Measurements from ENCODE around the gene PTPRM.

PTPRM gene

GRCh38 chr18:7817575-7818230 is 250.6 kb downstream of the PTPRM start:
- H3K4me3 ChIP-seq (ENCODE audit: low read depth, low read length): no peak overlapping the region
- no peak for DNase-seq (ENCODE audit: low read depth)

GRCh38 chr18:7821784-7822183 is 254.7 kb downstream of the PTPRM start:
- H3K4me3 ChIP-seq (ENCODE audit: low read depth, low read length): no peak overlapping the region
- DNase-seq (ENCODE audit: low read depth): no peak

GRCh38 chr18:7822435-7823331 is 255.6 kb downstream of the PTPRM start:
- DNase-seq (ENCODE audit: low read depth): no peak
- H3K4me3 ChIP-seq (ENCODE audit: low read depth, low read length): no peak overlapping the region

GRCh38 chr18:7824970-7825369 is 257.9 kb downstream of the PTPRM start:
- no peak overlapping the region for H3K4me3 ChIP-seq (ENCODE audit: low read depth, low read length)

GRCh38 chr18:7830468-7830867 is 263.4 kb downstream of the PTPRM start:
- no peak overlapping the region for H3K4me3 ChIP-seq (ENCODE audit: low read depth, low read length)
- DNase-seq (ENCODE audit: low read depth): no peak

More at GRCh38 chr18:7824970-7825369, 257.9 kb downstream of the PTPRM start:
- DNase-seq (ENCODE audit: low read depth): no peak

GRCh38 chr18:7839548-7839947 is 272.4 kb downstream of the PTPRM start:
- DNase-seq (ENCODE audit: low read depth): no peak
- no peak overlapping the region for H3K4me3 ChIP-seq (ENCODE audit: low read depth, low read length)

GRCh38 chr18:7840411-7840810 is 273.3 kb downstream of the PTPRM start:
- no peak overlapping the region for H3K4me3 ChIP-seq (ENCODE audit: low read depth, low read length)
- DNase-seq (ENCODE audit: low read depth): no peak

- DNase-seq (ENCODE audit: low read depth): no peak
Observed at GRCh38 chr18:7844017-7844416, 276.9 kb downstream of the PTPRM start.

GRCh38 chr18:7844418-7844817 is 277.3 kb downstream of the PTPRM start:
- DNase-seq (ENCODE audit: low read depth): no peak
- H3K4me3 ChIP-seq (ENCODE audit: low read depth, low read length): no peak overlapping the region

More at GRCh38 chr18:7844017-7844416, 276.9 kb downstream of the PTPRM start:
- no peak overlapping the region for H3K4me3 ChIP-seq (ENCODE audit: low read depth, low read length)

- DNase-seq (ENCODE audit: low read depth): no peak
- H3K4me3 ChIP-seq (ENCODE audit: low read depth, low read length): no peak overlapping the region
Observed at GRCh38 chr18:7846335-7846734, 279.2 kb downstream of the PTPRM start.

GRCh38 chr18:7847357-7848053 is 280.4 kb downstream of the PTPRM start:
- H3K4me3 ChIP-seq (ENCODE audit: low read depth, low read length): no peak overlapping the region
- no peak for DNase-seq (ENCODE audit: low read depth)

GRCh38 chr18:7848054-7848412 is 280.9 kb downstream of the PTPRM start:
- DNase-seq (ENCODE audit: low read depth): no peak
- no peak overlapping the region for H3K4me3 ChIP-seq (ENCODE audit: low read depth, low read length)

- no peak for DNase-seq (ENCODE audit: low read depth)
Observed at GRCh38 chr18:7850446-7850845, 283.3 kb downstream of the PTPRM start.

GRCh38 chr18:7855028-7855427 is 287.9 kb downstream of the PTPRM start:
- H3K4me3 ChIP-seq (ENCODE audit: low read depth, low read length): no peak overlapping the region
- DNase-seq (ENCODE audit: low read depth): no peak

More at GRCh38 chr18:7850446-7850845, 283.3 kb downstream of the PTPRM start:
- H3K4me3 ChIP-seq (ENCODE audit: low read depth, low read length): no peak overlapping the region

GRCh38 chr18:7855671-7856070 is 288.6 kb downstream of the PTPRM start:
- H3K4me3 ChIP-seq (ENCODE audit: low read depth, low read length): no peak overlapping the region

GRCh38 chr18:7856116-7856515 is 289.0 kb downstream of the PTPRM start:
- DNase-seq (ENCODE audit: low read depth): no peak
- H3K4me3 ChIP-seq (ENCODE audit: low read depth, low read length): no peak overlapping the region

More at GRCh38 chr18:7855671-7856070, 288.6 kb downstream of the PTPRM start:
- no peak for DNase-seq (ENCODE audit: low read depth)

- H3K4me3 ChIP-seq (ENCODE audit: low read depth, low read length): no peak overlapping the region
- DNase-seq (ENCODE audit: low read depth): no peak
Observed at GRCh38 chr18:7856733-7857132, 289.6 kb downstream of the PTPRM start.

GRCh38 chr18:7857562-7857961 is 290.4 kb downstream of the PTPRM start:
- no peak overlapping the region for H3K4me3 ChIP-seq (ENCODE audit: low read depth, low read length)
- no peak for DNase-seq (ENCODE audit: low read depth)

GRCh38 chr18:7859122-7859521 is 292.0 kb downstream of the PTPRM start:
- H3K4me3 ChIP-seq (ENCODE audit: low read depth, low read length): no peak overlapping the region
- DNase-seq (ENCODE audit: low read depth): no peak

GRCh38 chr18:7870266-7870665 is 303.1 kb downstream of the PTPRM start:
- DNase-seq (ENCODE audit: low read depth): no peak
- H3K4me3 ChIP-seq (ENCODE audit: low read depth, low read length): no peak overlapping the region
